Ovary (tissue), 9 donors: Measurements from ENCODE around the gene TEX2. TPM values are rescaled to one million over a fixed set of nuclear protein-coding genes. Genes with fewer than 3 reads are reported as not detected.
A peak's percentile ranks its signal among the peaks of the same experiment; 100 is the strongest.

ENCODE experiments used
- DNase-seq, 5 donors: peaks; one replicate each; pipeline ENCODE4 v3.0.0-alpha.2; 2019 to 2020
- H3K27ac ChIP-seq, 2 donors: fragments of 200-600 bp; one replicate each; pipeline versions ENCODE4 v1.5.1 to v1.8.0; 2019 to 2022
- H3K27me3 ChIP-seq: fragments of 200-600 bp; one replicate; pipeline ENCODE4 v1.8.0; 2022
- H3K36me3 ChIP-seq: fragments of 200-600 bp; sonication (generic); one replicate; pipeline ENCODE4 v1.5.1; 2019
- H3K4me1 ChIP-seq: one replicate; pipeline ENCODE4 v1.8.1; 2013; ENCODE audit warnings: mild to moderate bottlenecking, moderate library complexity; ENCODE audit not compliant: insufficient read depth
- H3K4me3 ChIP-seq: fragments of 200-600 bp; sonication (generic); one replicate; pipeline ENCODE4 v1.5.1; 2017
- H3K9me3 ChIP-seq, 2 donors: fragments of 200-600 bp in 1 of 2; sonication (generic) in 1 of 2; one replicate each; pipeline versions ENCODE4 v1.5.1 to v1.8.1; 2013 to 2019; ENCODE audit warnings: mild to moderate bottlenecking in 1 of 2, moderate library complexity in 1 of 2
- EP300 ChIP-seq: sonication (generic); formaldehyde crosslinking; IDR thresholded peaks from one replicate; pipeline ENCODE4 v1.6.1; 2017; ENCODE audit warnings: antibody characterized with exemption
- POLR2A ChIP-seq: fragments of 450-650 bp; IDR thresholded peaks from one replicate; pipeline ENCODE4 v1.6.1; 2017; ENCODE audit warnings: antibody characterized with exemption, mild to moderate bottlenecking, moderate library complexity
- WGBS, 3 donors: extraction: QIAGEN DNeasy Blood & Tissue Kit in 1 of 3; methylation state at CpG; one replicate each; pipeline versions ENCODE4 v1.1.5 to v1.1.7; 2013 to 2017; 5-methylcytosine and 5-hydroxymethylcytosine counted together
- intact Hi-C, 4 donors: fragments of 100-400 bp; cut with DNase I; formaldehyde crosslinking; loops; one replicate each; pipeline versions ENCODE4 v1.11.0 to v1.15.1; 2022 to 2023
- polyA plus RNA-seq, 2 donors: library from polyadenylated mRNA; stranded (reverse); fragments of 200-250 nt in 1 of 2; fragments of 350-450 nt in 1 of 2; fragmentation: Illumina TruSeq in 1 of 2; extraction: RNeasy Lipid Tissue Mini Kit (QIAGEN cat#74804) in 1 of 2; gene quantifications; one replicate each; pipeline ENCODE4 v1.2.3, GENCODE V29; 2013 to 2014
- total RNA-seq, 7 donors: library from RNA; depleted of rRNA in 2 of 7; stranded (reverse); fragments of >200 nt in 2 of 7; fragmentation: NEBNext Ultra II Directional in 3 of 7; extraction: Animal tissue kit (Norgen Biotek cat#: 25700) in 3 of 7; gene quantifications; one replicate each; pipeline versions ENCODE4 v1.1.0 to v1.2.4, GENCODE V29; 2016 to 2023
- TF ChIP-seq, protein P1 (sequence below), 3 donors: fragments of 450-650 bp in 2 of 3; fragments of 200-600 bp in 1 of 3; IDR thresholded peaks; one replicate each; pipeline versions ENCODE4 v1.5.1 to v1.8.0; 2016 to 2022; ENCODE audit warnings: antibody characterized with exemption in 3 of 3, mild to moderate bottlenecking in 1 of 3
- donor health status: DM: no; HTN: no; CAD: no; lungs with moderate emphysema.
- donor health status: DM: no; HTN: no; CAD: no.
- donor health status: Bipolar disorder and iron deficiency.
- donor health status: DM: yes; HTN: yes; CAD: no.
- donor health status: DM: no; HTN: no; CAD: no.
- donor health status: DM: yes; HTN: yes; CAD: no.

TEX2 gene
- total and polyA plus RNA-seq, 9 donors = 13.9 to 36.7 (median 31.4) TPM

DNA sequence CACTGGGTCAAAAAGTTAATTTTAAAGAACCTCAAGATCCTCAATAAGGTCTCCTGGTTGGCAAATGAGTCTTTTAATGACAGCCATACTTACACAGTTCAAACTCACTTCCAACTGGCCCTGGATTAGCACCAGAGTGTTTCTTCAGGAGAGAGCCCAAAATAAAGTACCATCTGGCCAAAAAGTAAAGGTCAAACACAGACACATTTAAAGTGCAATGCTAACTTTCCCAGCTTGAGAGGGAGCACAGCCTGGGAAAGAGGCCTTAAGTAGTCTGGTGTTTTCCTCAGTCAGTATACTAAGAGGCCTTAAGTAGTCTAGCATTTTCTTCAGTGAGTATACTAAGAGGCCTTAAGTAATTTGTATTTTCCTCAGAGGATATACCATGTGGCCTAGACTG is 86.5 kb downstream of the TEX2 start:
- DNase-seq = no peak
- Histone ChIP-seq H3K36me3 (no peaks in the 10 kb centered on the region), H3K27ac (peak overlapping the region in 1 of 2 donors; percentile 34), H3K9me3 (no peaks in the 10 kb centered on the region), H3K4me1 (peaks cover 7% of the 10 kb centered on the region), H3K4me3 (no peak overlapping the region), H3K27me3 (no peaks in the 10 kb centered on the region)
- TF ChIP-seq, protein P1, sequence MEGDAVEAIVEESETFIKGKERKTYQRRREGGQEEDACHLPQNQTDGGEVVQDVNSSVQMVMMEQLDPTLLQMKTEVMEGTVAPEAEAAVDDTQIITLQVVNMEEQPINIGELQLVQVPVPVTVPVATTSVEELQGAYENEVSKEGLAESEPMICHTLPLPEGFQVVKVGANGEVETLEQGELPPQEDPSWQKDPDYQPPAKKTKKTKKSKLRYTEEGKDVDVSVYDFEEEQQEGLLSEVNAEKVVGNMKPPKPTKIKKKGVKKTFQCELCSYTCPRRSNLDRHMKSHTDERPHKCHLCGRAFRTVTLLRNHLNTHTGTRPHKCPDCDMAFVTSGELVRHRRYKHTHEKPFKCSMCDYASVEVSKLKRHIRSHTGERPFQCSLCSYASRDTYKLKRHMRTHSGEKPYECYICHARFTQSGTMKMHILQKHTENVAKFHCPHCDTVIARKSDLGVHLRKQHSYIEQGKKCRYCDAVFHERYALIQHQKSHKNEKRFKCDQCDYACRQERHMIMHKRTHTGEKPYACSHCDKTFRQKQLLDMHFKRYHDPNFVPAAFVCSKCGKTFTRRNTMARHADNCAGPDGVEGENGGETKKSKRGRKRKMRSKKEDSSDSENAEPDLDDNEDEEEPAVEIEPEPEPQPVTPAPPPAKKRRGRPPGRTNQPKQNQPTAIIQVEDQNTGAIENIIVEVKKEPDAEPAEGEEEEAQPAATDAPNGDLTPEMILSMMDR (IDR thresholded peaks at IDR 0.05) = no peak
- no peak for TF ChIP-seq POLR2A
- TF ChIP-seq EP300 = no peak
- intact Hi-C loops = no loop called here

DNA sequence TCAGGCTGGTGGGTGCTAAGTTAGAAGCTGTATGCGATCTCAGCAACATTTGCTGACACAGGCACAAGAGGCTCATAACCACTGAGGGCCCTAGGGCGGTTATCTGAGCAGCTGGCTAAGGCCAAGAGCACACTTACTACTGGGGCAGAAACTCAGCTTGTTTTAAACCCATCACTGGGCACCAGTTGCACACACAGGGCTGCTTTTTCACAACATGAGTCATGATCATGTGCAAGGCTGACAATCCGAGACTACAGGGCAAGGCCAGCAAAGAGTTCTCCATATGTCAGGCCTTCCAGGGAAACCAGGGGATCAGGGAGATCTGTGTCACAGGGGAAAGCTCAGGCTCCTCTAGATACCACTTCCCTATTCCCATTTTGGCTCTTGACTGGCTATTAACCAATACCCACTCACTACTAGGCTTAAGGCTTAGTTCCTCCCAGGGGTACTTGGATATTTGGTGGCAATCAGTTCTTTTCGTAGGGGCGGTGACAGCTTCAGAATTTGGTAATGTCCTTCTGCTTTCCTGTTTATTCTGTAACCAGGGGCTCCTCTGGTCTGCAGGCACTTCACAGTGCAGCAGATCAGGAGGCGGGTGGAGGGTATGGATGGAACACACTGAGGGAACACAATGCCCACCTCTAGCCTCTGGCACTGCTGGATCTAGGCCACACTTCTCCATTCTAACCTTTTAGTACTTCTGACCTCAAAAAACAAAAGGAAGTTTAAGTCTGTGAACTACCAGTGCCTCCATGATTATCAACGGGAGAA is 88.2 kb downstream of the TEX2 start:
- Histone ChIP-seq H3K27me3 (no peaks in the 10 kb centered on the region), H3K36me3 (no peaks in the 10 kb centered on the region), H3K27ac (no peak overlapping the region), H3K4me3 (no peak overlapping the region), H3K9me3 (no peaks in the 10 kb centered on the region), H3K4me1 (peaks cover 7% of the 10 kb centered on the region)
- no peak for DNase-seq
- WGBS, 3 donors = 89 to 90% (median 89%) methylated on average over 7 of the region's 7 CpGs
- no peak for TF ChIP-seq POLR2A
- TF ChIP-seq, protein P1 (IDR thresholded peaks at IDR 0.05) = no peak
- no peak for TF ChIP-seq EP300
- intact Hi-C loops = no loop called here

DNA sequence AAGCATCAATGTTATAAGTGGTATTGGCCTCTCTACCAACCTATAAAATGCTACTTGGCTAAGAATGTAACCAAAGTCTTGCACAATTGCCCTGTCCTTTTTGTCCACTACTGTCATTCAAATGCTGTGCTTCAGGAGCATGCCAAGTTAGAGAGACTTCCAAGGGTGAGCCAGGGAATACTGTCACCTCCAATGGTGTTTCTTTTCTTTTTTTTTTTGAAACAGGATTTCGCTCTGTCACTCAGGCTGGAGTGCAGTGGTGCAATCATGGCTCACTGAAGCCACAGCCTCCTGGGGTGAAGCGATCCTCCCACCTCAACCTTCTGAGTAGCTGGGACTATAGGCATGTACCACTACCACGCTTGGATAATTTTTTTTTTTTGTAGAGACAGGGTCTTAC is 89.4 kb downstream of the TEX2 start:
- Histone ChIP-seq H3K4me3 (no peak overlapping the region), H3K27ac (no peak overlapping the region), H3K27me3 (no peaks in the 10 kb centered on the region), H3K9me3 (no peaks in the 10 kb centered on the region), H3K4me1 (peaks cover 7% of the 10 kb centered on the region), H3K36me3 (no peaks in the 10 kb centered on the region)
- 96 to 98% (median 98%) methylated on average over 3 of the region's 3 CpGs for WGBS, 3 donors
- intact Hi-C loops = no loop called here
- TF ChIP-seq POLR2A = no peak
- no peak for TF ChIP-seq EP300
- TF ChIP-seq, protein P1 (IDR thresholded peaks at IDR 0.05) = no peak
- DNase-seq = no peak

DNA sequence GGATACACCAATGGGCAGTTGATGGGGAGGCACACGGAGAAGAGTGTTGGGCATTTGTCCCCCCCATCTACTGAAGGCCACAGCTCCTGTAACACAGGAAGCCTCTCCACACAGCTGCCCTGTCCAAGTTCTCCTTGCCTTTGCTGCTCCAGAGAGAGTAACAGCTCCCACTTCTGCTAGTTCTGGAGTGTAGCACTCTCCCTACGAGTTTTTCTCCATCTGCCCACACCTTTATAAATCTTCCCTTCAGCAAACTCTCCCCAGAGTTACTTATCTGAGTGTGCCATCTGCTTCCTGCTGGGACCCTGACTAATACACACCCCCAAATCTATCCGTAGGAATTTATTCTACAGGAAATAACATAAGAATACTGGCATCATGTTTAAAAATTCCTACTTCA is 90.5 kb downstream of the TEX2 start:
- no peak for DNase-seq
- 75 to 84% (median 75%) methylated on average over 3 of the region's 3 CpGs for WGBS, 3 donors
- intact Hi-C loops = no loop called here
- Histone ChIP-seq H3K27ac (no peak overlapping the region), H3K27me3 (no peaks in the 10 kb centered on the region), H3K4me1 (peaks cover 7% of the 10 kb centered on the region), H3K36me3 (no peaks in the 10 kb centered on the region), H3K4me3 (no peak overlapping the region), H3K9me3 (no peaks in the 10 kb centered on the region)
- TF ChIP-seq POLR2A (no peak), EP300 (no peak)
- TF ChIP-seq, protein P1 (IDR thresholded peaks at IDR 0.05) = no peak
